Trophoblast cell (in vitro differentiated cells and primary cell): ENCODE data around the gene RETREG1.

ENCODE experiments used
- DNase-seq, 2 donors: peaks; one replicate each; pipeline ENCODE4 v3.0.0-alpha.2; 2016
- H2AFZ ChIP-seq: 2 replicates; pipeline ENCODE4 v1.6.1; 2013; ENCODE audit warnings: low read length, moderate library complexity, mild to moderate bottlenecking; ENCODE audit not compliant: insufficient read depth, poor library complexity
- H2AK5ac ChIP-seq: 2 replicates; pipeline ENCODE4 v1.6.1; 2013; ENCODE audit warnings: mild to moderate bottlenecking, low read length
- H2BK120ac ChIP-seq: 2 replicates; pipeline ENCODE4 v1.6.1; 2013; ENCODE audit warnings: low read length, mild to moderate bottlenecking, moderate library complexity; ENCODE audit not compliant: insufficient read depth, poor library complexity
- H2BK12ac ChIP-seq: 2 replicates; pipeline ENCODE4 v1.6.1; 2013; ENCODE audit warnings: mild to moderate bottlenecking, low read length, moderate library complexity
- H2BK5ac ChIP-seq: 2 replicates; pipeline ENCODE4 v1.6.1; 2013; ENCODE audit warnings: low read length, low read depth, moderate library complexity, mild to moderate bottlenecking; ENCODE audit not compliant: poor library complexity
- H3K14ac ChIP-seq: 2 replicates; pipeline ENCODE4 v1.6.1; 2013; ENCODE audit warnings: mild to moderate bottlenecking, low read length
- H3K18ac ChIP-seq: 2 replicates; pipeline ENCODE4 v1.6.1; 2013; ENCODE audit warnings: mild to moderate bottlenecking, low read length
- H3K23ac ChIP-seq: 2 replicates; pipeline ENCODE4 v1.6.1; 2013; ENCODE audit warnings: low read length
- H3K27ac ChIP-seq: 2 replicates; pipeline ENCODE4 v1.5.1; 2013; ENCODE audit warnings: low read depth, mild to moderate bottlenecking, inconsistent platforms, low read length, moderate library complexity
- H3K27me3 ChIP-seq: 2 replicates; pipeline ENCODE4 v1.6.1; 2013; ENCODE audit warnings: inconsistent platforms, mild to moderate bottlenecking, low read length, moderate library complexity; ENCODE audit not compliant: insufficient read depth
- H3K36me3 ChIP-seq, 2 experiments: 1 replicate in 1 of 2; 2 replicates in 1 of 2; pipeline ENCODE4 v1.6.1; 2013; ENCODE audit warnings: low read length in 2 of 2, mild to moderate bottlenecking in 2 of 2, moderate library complexity in 1 of 2; ENCODE audit not compliant: insufficient read depth in 2 of 2, control insufficient read depth in 1 of 2
- H3K4ac ChIP-seq: 2 replicates; pipeline ENCODE4 v1.6.1; 2013; ENCODE audit warnings: low read depth, mild to moderate bottlenecking, low read length, moderate library complexity
- H3K4me1 ChIP-seq, 2 experiments: 1 replicate in 1 of 2; 2 replicates in 1 of 2; pipeline ENCODE4 v1.6.1; 2013; ENCODE audit warnings: low read length in 2 of 2, mild to moderate bottlenecking in 2 of 2, moderate library complexity in 1 of 2; ENCODE audit not compliant: insufficient read depth in 2 of 2, control insufficient read depth in 1 of 2
- H3K4me2 ChIP-seq: 2 replicates; pipeline ENCODE4 v1.6.1; 2013; ENCODE audit warnings: inconsistent platforms, mild to moderate bottlenecking, low read length, moderate library complexity
- H3K4me3 ChIP-seq: 2 replicates; pipeline ENCODE4 v1.5.1; 2013; ENCODE audit warnings: mild to moderate bottlenecking, low read depth, low read length, inconsistent platforms
- H3K79me1 ChIP-seq: one replicate; pipeline ENCODE4 v1.6.1; 2013; ENCODE audit warnings: low read length
- H3K79me2 ChIP-seq: 2 replicates; pipeline ENCODE4 v1.6.1; 2013; ENCODE audit warnings: low read length, mild to moderate bottlenecking; ENCODE audit not compliant: control insufficient read depth, insufficient read depth, poor library complexity
- H3K9ac ChIP-seq: 2 replicates; pipeline ENCODE4 v1.6.1; 2013; ENCODE audit warnings: mild to moderate bottlenecking, low read length
- H3K9me3 ChIP-seq: 2 replicates; pipeline ENCODE4 v1.6.1; 2013; ENCODE audit warnings: low read depth, mild to moderate bottlenecking, control low read depth, inconsistent platforms, low read length; ENCODE audit not compliant: insufficient read depth
- H4K12ac ChIP-seq: 2 replicates; pipeline ENCODE4 v1.6.1; 2013; ENCODE audit warnings: low read depth, mild to moderate bottlenecking, low read length, moderate library complexity
- H4K8ac ChIP-seq: 2 replicates; pipeline ENCODE4 v1.6.1; 2013; ENCODE audit warnings: low read depth, mild to moderate bottlenecking, low read length, moderate library complexity
- H4K91ac ChIP-seq: one replicate; pipeline ENCODE4 v1.6.1; 2013; ENCODE audit warnings: low read depth, mild to moderate bottlenecking, low read length, moderate library complexity
- whole genome bisulfite sequencing: extraction: QIAGEN DNeasy Blood & Tissue Kit; methylation state at CpG from one replicate; pipeline ENCODE4 v1.1.7; 2013; ENCODE audit warnings: missing lambda C conversion rate; ENCODE audit not compliant: insufficient read length, insufficient coverage; ENCODE audit errors: extremely low coverage; 5-methylcytosine and 5-hydroxymethylcytosine counted together

RETREG1 gene

DNA sequence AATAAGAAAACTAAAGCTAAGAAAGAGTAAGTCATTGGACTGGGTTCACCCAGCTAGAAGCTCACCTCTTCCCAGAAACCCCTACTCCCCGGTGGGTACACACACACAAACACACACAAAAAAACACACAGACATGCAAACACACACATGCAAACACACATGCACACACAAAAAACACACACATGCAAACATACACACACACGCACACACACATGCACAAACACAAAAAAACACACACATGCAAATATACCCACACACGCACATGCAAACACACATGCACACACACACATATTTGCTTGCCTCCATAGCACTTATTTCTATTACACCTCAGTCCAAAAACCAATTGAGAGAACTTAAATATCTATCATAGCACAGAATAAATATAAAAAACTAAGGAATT lies 26.1 kb downstream of the RETREG1 start:
- Histone ChIP-seq H2BK120ac (no peak overlapping the region), H4K91ac (no peak overlapping the region), H3K14ac (no peak overlapping the region), H3K9me3 (peaks cover 1% of the 10 kb centered on the region), H4K8ac (no peak overlapping the region), H4K12ac (no peak overlapping the region), H3K23ac (no peak overlapping the region), H2AK5ac (no peak overlapping the region), H3K79me1 (no peaks in the 10 kb centered on the region), H3K18ac (no peak overlapping the region), H2BK12ac (no peak overlapping the region), H3K27me3 (no peaks in the 10 kb centered on the region), H3K4me1 (no peaks in the 10 kb centered on the region), H3K9ac (no peak overlapping the region), H3K79me2 (no peaks in the 10 kb centered on the region), H2AFZ (no peak overlapping the region), H3K27ac (no peak overlapping the region), H2BK5ac (no peak overlapping the region), H3K36me3 (no peaks in the 10 kb centered on the region), H3K4me3 (no peak overlapping the region), H3K4me2 (no peak overlapping the region), H3K4ac (no peak overlapping the region)
- no peak for DNase-seq
- no CpG with 5 or more reads among the region's 3 CpGs for WGBS

DNA sequence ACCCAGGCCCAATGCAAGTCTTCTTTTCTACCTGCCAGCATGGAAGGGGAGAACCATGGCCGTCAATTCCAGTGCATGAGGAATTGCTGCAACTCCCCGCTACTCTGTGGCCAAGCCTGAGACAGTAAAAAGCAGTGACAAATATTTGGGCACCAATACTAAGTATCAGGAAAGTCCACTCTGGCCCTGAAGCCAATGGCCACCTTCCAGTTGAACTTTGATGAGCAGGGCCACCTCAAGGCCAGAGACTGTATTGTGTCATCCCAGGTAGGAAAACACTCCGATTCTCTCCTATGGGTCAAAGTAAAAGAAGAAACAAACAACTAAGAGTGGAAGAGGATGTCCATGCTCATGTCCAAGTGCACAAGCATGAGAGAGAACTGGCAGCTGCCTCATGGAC lies 27.1 kb downstream of the RETREG1 start:
- peaks cover 0 to 2% of the 10 kb centered on the region in 2 experiments for H3K4me1 ChIP-seq
- H3K79me1 ChIP-seq, result no peaks in the 10 kb centered on the region
- H3K4ac ChIP-seq, result no peak overlapping the region
- no peak overlapping the region for H3K18ac ChIP-seq
- no CpG with 5 or more reads among the region's 3 CpGs for WGBS
- H3K9ac ChIP-seq, result no peak overlapping the region
- H3K23ac ChIP-seq, result no peak overlapping the region
- no peak overlapping the region for H4K8ac ChIP-seq
- no peak overlapping the region for H4K12ac ChIP-seq
- no peak overlapping the region for H3K4me2 ChIP-seq
- no peak overlapping the region for H2BK12ac ChIP-seq
- no peak overlapping the region for H3K27ac ChIP-seq
- no peaks in the 10 kb centered on the region for H3K36me3 ChIP-seq
- H2AK5ac ChIP-seq, result no peak overlapping the region
- DNase-seq, result no peak
- H4K91ac ChIP-seq, result no peak overlapping the region
- H2BK5ac ChIP-seq, result no peak overlapping the region
- no peaks in the 10 kb centered on the region for H3K79me2 ChIP-seq
- no peak overlapping the region for H3K14ac ChIP-seq
- no peaks in the 10 kb centered on the region for H3K27me3 ChIP-seq
- H3K9me3 ChIP-seq, result peaks cover 1% of the 10 kb centered on the region
- H2BK120ac ChIP-seq, result no peak overlapping the region
- H2AFZ ChIP-seq, result no peak overlapping the region
- no peak overlapping the region for H3K4me3 ChIP-seq

- H3K4ac ChIP-seq, result no peak overlapping the region
- no CpG with 5 or more reads among the region's 10 CpGs for WGBS
Measured at GRCh38 chr5:16588434-16589214, 28.2 kb downstream of the RETREG1 start.

DNA sequence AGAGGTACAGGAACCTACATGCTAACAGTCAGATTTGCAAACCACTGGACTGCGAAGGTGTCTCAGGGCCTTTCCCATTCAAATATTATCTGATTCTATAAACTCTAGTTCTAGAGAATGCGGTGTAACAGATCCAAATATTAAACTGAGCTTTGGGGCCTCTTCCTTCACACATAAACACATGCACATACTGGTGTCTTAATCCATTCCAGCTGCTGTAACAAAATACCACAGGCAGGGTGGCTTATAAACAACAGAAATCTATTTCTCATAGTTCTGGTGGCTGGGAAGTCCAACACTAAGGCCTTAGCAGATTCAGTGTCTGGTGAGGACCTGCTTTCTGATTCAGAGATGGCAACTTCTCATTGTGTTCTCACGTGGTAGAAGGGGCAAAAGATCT lies 30.2 kb downstream of the RETREG1 start:
- no peak overlapping the region for H2BK5ac ChIP-seq
- no peak overlapping the region for H3K4me3 ChIP-seq
- no peak overlapping the region for H3K23ac ChIP-seq
- no CpG with 5 or more reads among the region's 3 CpGs for WGBS
- H3K4ac ChIP-seq, result no peak overlapping the region
- no peak overlapping the region for H4K91ac ChIP-seq
- H2AFZ ChIP-seq, result no peak overlapping the region
- H3K4me2 ChIP-seq, result no peak overlapping the region
- H4K12ac ChIP-seq, result no peak overlapping the region
- H3K18ac ChIP-seq, result no peak overlapping the region
- peaks cover 1% of the 10 kb centered on the region for H3K9me3 ChIP-seq
- no peak for DNase-seq
- H3K79me2 ChIP-seq, result no peaks in the 10 kb centered on the region
- no peak overlapping the region for H2BK12ac ChIP-seq
- H3K79me1 ChIP-seq, result no peaks in the 10 kb centered on the region
- H2BK120ac ChIP-seq, result no peak overlapping the region
- peaks cover 0 to 2% of the 10 kb centered on the region in 2 experiments for H3K4me1 ChIP-seq
- H3K27ac ChIP-seq, result no peak overlapping the region
- no peak overlapping the region for H4K8ac ChIP-seq
- H3K14ac ChIP-seq, result no peak overlapping the region
- no peak overlapping the region for H3K9ac ChIP-seq
- H3K27me3 ChIP-seq, result no peaks in the 10 kb centered on the region
- H3K36me3 ChIP-seq, result no peaks in the 10 kb centered on the region
- H2AK5ac ChIP-seq, result no peak overlapping the region

More at GRCh38 chr5:16588434-16589214, 28.2 kb downstream of the RETREG1 start:
- Histone ChIP-seq H4K8ac (no peak overlapping the region), H3K79me2 (no peaks in the 10 kb centered on the region), H3K18ac (no peak overlapping the region), H2AFZ (no peak overlapping the region), H3K23ac (no peak overlapping the region), H3K27ac (no peak overlapping the region), H3K36me3 (no peaks in the 10 kb centered on the region), H3K79me1 (no peaks in the 10 kb centered on the region), H3K4me2 (no peak overlapping the region), H3K14ac (no peak overlapping the region), H4K91ac (no peak overlapping the region), H3K4me3 (no peak overlapping the region), H3K9me3 (peaks cover 1% of the 10 kb centered on the region), H2BK5ac (no peak overlapping the region), H3K27me3 (no peaks in the 10 kb centered on the region), H3K4me1 (peaks cover 0 to 2% of the 10 kb centered on the region in 2 experiments), H3K9ac (no peak overlapping the region), H2BK120ac (no peak overlapping the region), H2BK12ac (no peak overlapping the region), H2AK5ac (no peak overlapping the region), H4K12ac (no peak overlapping the region)
- no peak for DNase-seq
